ENCODE data around the gene AP3B1. TPM values are rescaled to one million over a fixed set of nuclear protein-coding genes. Genes with fewer than 3 reads are reported as not detected.

AP3B1 gene
- total RNA-seq, 1 experiment from 2014 or later: 54.3 TPM

- no peak for DNase-seq (ENCODE audit: low read depth)
Observed at GRCh38 chr5:78004559-78004958, 289.9 kb downstream of the AP3B1 start.

GRCh38 chr5:78003919-78004318 is 290.6 kb downstream of the AP3B1 start:
- no peak for DNase-seq (ENCODE audit: low read depth)

GRCh38 chr5:78003450-78003849 is 291.0 kb downstream of the AP3B1 start:
- no peak for DNase-seq (ENCODE audit: low read depth)

- no peak for DNase-seq (ENCODE audit: low read depth)
Observed at GRCh38 chr5:78002690-78003089, 291.8 kb downstream of the AP3B1 start.

- DNase-seq (ENCODE audit: low read depth): no peak
Observed at GRCh38 chr5:78001197-78001596, 293.3 kb downstream of the AP3B1 start.

GRCh38 chr5:78000191-78000590 is 294.3 kb downstream of the AP3B1 start:
- DNase-seq (ENCODE audit: low read depth): no peak

GRCh38 chr5:77999399-77999798 is 295.1 kb downstream of the AP3B1 start:
- no peak for DNase-seq (ENCODE audit: low read depth)

- no peak for DNase-seq (ENCODE audit: low read depth)
Observed at GRCh38 chr5:77996943-77997342, 297.6 kb downstream of the AP3B1 start.

- DNase-seq (ENCODE audit: low read depth): no peak
Observed at GRCh38 chr5:77995793-77996409, 298.6 kb downstream of the AP3B1 start.

- DNase-seq (ENCODE audit: low read depth): no peak
Observed at GRCh38 chr5:77994943-77995342, 299.6 kb downstream of the AP3B1 start.

- DNase-seq (ENCODE audit: low read depth): no peak
Observed at GRCh38 chr5:77993855-77994318, 300.6 kb downstream of the AP3B1 start.

- DNase-seq (ENCODE audit: low read depth): no peak
Observed at GRCh38 chr5:77993141-77993854, 301.2 kb downstream of the AP3B1 start.

GRCh38 chr5:77991084-77991483 is 303.4 kb downstream of the AP3B1 start:
- no peak for DNase-seq (ENCODE audit: low read depth)

GRCh38 chr5:77990020-77990419 is 304.5 kb downstream of the AP3B1 start:
- DNase-seq (ENCODE audit: low read depth): no peak

- DNase-seq (ENCODE audit: low read depth): no peak
Observed at GRCh38 chr5:77987988-77988387, 306.5 kb downstream of the AP3B1 start.

- no peak for DNase-seq (ENCODE audit: low read depth)
Observed at GRCh38 chr5:77987331-77987730, 307.2 kb downstream of the AP3B1 start.

GRCh38 chr5:77986261-77986660 is 308.2 kb downstream of the AP3B1 start:
- DNase-seq (ENCODE audit: low read depth): no peak

GRCh38 chr5:77985247-77985646 is 309.3 kb downstream of the AP3B1 start:
- DNase-seq (ENCODE audit: low read depth): no peak

- no peak for DNase-seq (ENCODE audit: low read depth)
Observed at GRCh38 chr5:77984587-77984986, 309.9 kb downstream of the AP3B1 start.

GRCh38 chr5:77983482-77984199 is 310.9 kb downstream of the AP3B1 start:
- no peak for DNase-seq (ENCODE audit: low read depth)

- no peak for DNase-seq (ENCODE audit: low read depth)
Observed at GRCh38 chr5:77981820-77982219, 312.7 kb downstream of the AP3B1 start.

GRCh38 chr5:77974576-77974975 is 319.9 kb downstream of the AP3B1 start:
- no peak for DNase-seq (ENCODE audit: low read depth)

GRCh38 chr5:77973253-77973609 is 321.3 kb downstream of the AP3B1 start:
- DNase-seq (ENCODE audit: low read depth): no peak
